PC-3 (cell line): ENCODE data around the gene RAB31. TPM values are rescaled to one million over a fixed set of nuclear protein-coding genes. Genes with fewer than 3 reads are reported as not detected.

Experiments
- ATAC-seq: fragments of 200-7000 bp; cut with Tn5 transposase; 2 replicates; pipeline ENCODE4 v1.9.1; 2020; ENCODE audit warnings: mild to moderate bottlenecking, moderate library complexity
- BruUV-seq: library from RNA; stranded (reverse); fragments of 400-500 nt; replicated peaks from 2 replicates; lab custom pipeline; 2021; lab: Mats Ljungman, UMichigan
- CTCF ChIA-PET: fragments of 300-600 bp; sonication (Branson Sonifier 250); formaldehyde crosslinking; loops from one replicate; lab custom pipeline; 2022; ENCODE audit warnings: antibody characterized with exemption; lab: Charles Lee
- POLR2A ChIA-PET: fragments of 300-600 bp; sonication (Branson Sonifier 250); formaldehyde crosslinking; loops from one replicate; lab custom pipeline; 2022; ENCODE audit warnings: antibody characterized with exemption; ENCODE audit not compliant: unreplicated experiment; lab: Charles Lee
- DNase-seq: peaks from one replicate; pipeline ENCODE4 v3.0.0-alpha.2; 2015
- H2AFZ ChIP-seq: fragments of 300-600 bp; sonication (generic); 2 replicates; pipeline ENCODE4 v1.6.0; 2016; ENCODE audit warnings: antibody characterized with exemption, low read length
- H3F3A ChIP-seq: fragments of 300-600 bp; sonication (generic); one replicate; pipeline ENCODE4 v1.6.0; 2017; ENCODE audit warnings: antibody characterized with exemption, low read length, control low read depth, mild to moderate bottlenecking; ENCODE audit not compliant: unreplicated experiment
- H3K27ac ChIP-seq: fragments of 300-600 bp; sonication (generic); 2 replicates; pipeline ENCODE4 v1.5.1; 2016; ENCODE audit warnings: mild to moderate bottlenecking, low read length
- H3K27me3 ChIP-seq: fragments of 300-600 bp; sonication (generic); 2 replicates; pipeline ENCODE4 v1.6.1; 2016; ENCODE audit warnings: low read length, mixed read lengths
- H3K36me3 ChIP-seq: fragments of 300-600 bp; sonication (generic); 2 replicates; pipeline ENCODE4 v1.6.1; 2016; ENCODE audit warnings: low read depth, mixed run types, low read length, mixed read lengths
- H3K4me1 ChIP-seq: fragments of 300-600 bp; sonication (generic); 2 replicates; pipeline ENCODE4 v1.5.1; 2016; ENCODE audit warnings: low read length; ENCODE audit not compliant: insufficient read depth
- H3K4me2 ChIP-seq: fragments of 300-600 bp; sonication (generic); 2 replicates; pipeline ENCODE4 v1.6.0; 2016; ENCODE audit warnings: low read length
- H3K4me3 ChIP-seq: fragments of 300-600 bp; sonication (generic); 2 replicates; pipeline ENCODE4 v1.5.1; 2016; ENCODE audit warnings: mild to moderate bottlenecking, low read length, mixed read lengths
- H3K79me2 ChIP-seq: fragments of 300-600 bp; sonication (generic); 2 replicates; pipeline ENCODE4 v1.6.1; 2017; ENCODE audit warnings: low read length, mixed read lengths
- H3K9ac ChIP-seq: fragments of 300-600 bp; sonication (generic); 2 replicates; pipeline ENCODE4 v1.6.0; 2016; ENCODE audit warnings: mild to moderate bottlenecking, low read length
- H3K9me2 ChIP-seq: fragments of 300-600 bp; sonication (generic); replicated peaks from 2 replicates; pipeline ENCODE4 v1.6.1; 2016; ENCODE audit warnings: mixed run types, low read length, mixed read lengths
- H3K9me3 ChIP-seq: fragments of 300-600 bp; sonication (generic); 2 replicates; pipeline ENCODE4 v1.6.1; 2016; ENCODE audit warnings: low read length, mixed read lengths
- H4K20me1 ChIP-seq: fragments of 300-600 bp; sonication (generic); 2 replicates; pipeline ENCODE4 v1.6.1; 2016; ENCODE audit warnings: low read length, mixed read lengths
- CTCF ChIP-seq: fragments of 300-600 bp; sonication (generic); conservative IDR thresholded peaks from 2 replicates; pipeline ENCODE4 v1.5.1; 2017; ENCODE audit warnings: antibody characterized with exemption, low read depth, mild to moderate bottlenecking, low read length
- EZH2 ChIP-seq: fragments of 300-600 bp; sonication (generic); IDR thresholded peaks from one replicate; pipeline ENCODE4 v1.6.1; 2017; ENCODE audit warnings: antibody characterized with exemption, mild to moderate bottlenecking, low read length; ENCODE audit not compliant: unreplicated experiment
- EZH2phosphoT487 ChIP-seq: fragments of 300-600 bp; sonication (generic); IDR thresholded peaks from 2 replicates; pipeline ENCODE4 v1.6.1; 2018; ENCODE audit warnings: mild to moderate bottlenecking, antibody characterized with exemption, low read length, borderline replicate concordance
- intact Hi-C: fragments of 100-400 bp; cut with micrococcal nuclease; formaldehyde crosslinking; loops from 2 replicates; pipeline ENCODE4 v1.9.0; 2023
- total RNA-seq: library from RNA; depleted of rRNA; stranded (reverse); fragments of >200 nt; gene quantifications from 2 replicates; pipeline ENCODE4 v1.2.3, GENCODE V29; 2014

The RAB31 gene
- total RNA-seq, 1 experiment from 2014 or later = 3.8 TPM

DNA sequence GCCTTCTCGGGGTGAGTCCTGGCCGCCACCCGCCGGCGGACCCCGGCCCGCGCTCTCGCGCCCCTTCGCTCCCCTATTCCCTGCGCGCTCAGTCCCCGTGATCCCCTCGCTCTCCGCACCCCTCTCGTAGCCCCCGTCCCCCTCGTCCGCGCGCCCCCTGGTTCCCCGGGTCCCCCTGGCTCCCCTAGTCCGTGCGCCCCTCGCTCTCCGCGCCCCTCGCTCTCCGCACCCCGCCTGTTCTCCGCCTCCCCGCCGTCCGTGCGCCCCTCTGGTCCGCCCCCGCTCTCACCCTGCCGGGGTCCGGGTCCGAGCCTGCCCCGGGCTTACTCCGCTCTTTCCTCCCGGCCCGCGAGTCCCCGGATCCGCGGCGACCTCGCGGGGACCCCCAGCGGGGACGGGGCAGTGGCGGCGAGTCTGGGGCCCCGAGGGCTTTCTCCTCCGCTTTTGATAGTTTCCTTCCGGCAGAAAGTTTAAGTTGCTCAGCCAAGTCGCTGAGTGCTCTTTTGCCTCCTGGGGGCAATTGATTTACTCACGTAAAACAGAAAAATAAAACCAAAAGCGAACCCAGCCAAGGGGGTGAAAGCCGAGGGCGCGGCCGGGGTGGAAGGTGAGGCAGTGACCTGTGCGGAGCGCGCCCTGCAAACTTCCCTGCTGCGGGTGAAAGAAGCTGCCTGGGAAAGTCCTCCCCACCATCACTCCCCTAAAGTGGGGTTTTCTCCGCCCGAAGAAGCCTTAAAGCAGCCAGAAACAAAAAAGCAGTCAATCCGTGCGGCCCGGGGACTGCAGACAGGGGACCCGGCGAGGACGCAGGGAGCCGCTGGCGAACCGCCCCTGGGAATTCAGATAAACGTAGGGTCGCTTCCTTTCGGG is 568 bp downstream of the RAB31 start:
- ChIA-PET CTCF (no interaction called here), POLR2A (no interaction called here)
- TF ChIP-seq CTCF = no peak
- no peak for TF ChIP-seq EZH2
- TF ChIP-seq EZH2phosphoT487 = no peak
- H3K4me1 ChIP-seq = peaks cover 19% of the 10 kb centered on the region
- intact Hi-C loops = no loop called here
- peak overlapping the region; percentile 47 for H2AFZ ChIP-seq
- H3K27me3 ChIP-seq = no peaks in the 10 kb centered on the region
- no peaks in the 10 kb centered on the region for H3K9me2 ChIP-seq
- no peaks in the 10 kb centered on the region for H3K79me2 ChIP-seq
- no peaks in the 10 kb centered on the region for H4K20me1 ChIP-seq
- ATAC-seq = no peak
- BruUV-seq = no TSS peak
- no peak overlapping the region for H3K27ac ChIP-seq
- H3K36me3 ChIP-seq = no peaks in the 10 kb centered on the region
- DNase-seq = no peak
- peak overlapping the region; percentile 70 for H3K4me2 ChIP-seq
- H3K9ac ChIP-seq = no peak overlapping the region
- peak overlapping the region; percentile 63 for H3K4me3 ChIP-seq
- H3K9me3 ChIP-seq = no peaks in the 10 kb centered on the region
- peaks cover 3% of the 10 kb centered on the region for H3F3A ChIP-seq

- no peaks in the 10 kb centered on the region for H3K27me3 ChIP-seq
- H3K9ac ChIP-seq = no peak overlapping the region
- no peak for ATAC-seq
- TSS peak; percentile 28 for BruUV-seq
- TF ChIP-seq CTCF = no peak
- TF ChIP-seq EZH2 = no peak
- TF ChIP-seq EZH2phosphoT487 = no peak
- no peaks in the 10 kb centered on the region for H4K20me1 ChIP-seq
- ChIA-PET POLR2A (no interaction called here), CTCF (no interaction called here)
- peaks cover 3% of the 10 kb centered on the region for H3F3A ChIP-seq
- H3K4me2 ChIP-seq = peak overlapping the region; percentile 70; the same call in 1 of the 2 replicates
- H3K27ac ChIP-seq = no peak overlapping the region
- no peak overlapping the region for H3K4me3 ChIP-seq
- no peaks in the 10 kb centered on the region for H3K36me3 ChIP-seq
- DNase-seq = no peak
- H3K9me2 ChIP-seq = no peaks in the 10 kb centered on the region
- H2AFZ ChIP-seq = no peak overlapping the region
- H3K79me2 ChIP-seq = no peaks in the 10 kb centered on the region
- intact Hi-C loops = no loop called here
- H3K4me1 ChIP-seq = peaks cover 19% of the 10 kb centered on the region
- no peaks in the 10 kb centered on the region for H3K9me3 ChIP-seq
Measured at GRCh38 chr18:9709304-9709877, 1.3 kb downstream of the RAB31 start.

GRCh38 chr18:9710037-9710436 is 1.9 kb downstream of the RAB31 start:
- Histone ChIP-seq H3K79me2 (no peaks in the 10 kb centered on the region), H3K27ac (no peak overlapping the region), H3K9ac (no peak overlapping the region), H3K27me3 (no peaks in the 10 kb centered on the region), H3K4me1 (peaks cover 13% of the 10 kb centered on the region), H3F3A (peaks cover 3% of the 10 kb centered on the region), H3K4me3 (no peak overlapping the region), H3K9me3 (no peaks in the 10 kb centered on the region), H4K20me1 (no peaks in the 10 kb centered on the region), H3K36me3 (no peaks in the 10 kb centered on the region), H3K4me2 (no peak overlapping the region), H3K9me2 (no peaks in the 10 kb centered on the region), H2AFZ (no peak overlapping the region)
- DNase-seq = no peak
- no TSS peak for BruUV-seq
- intact Hi-C loops = no loop called here
- POLR2A ChIA-PET = no interaction called here
- ATAC-seq = no peak
- CTCF ChIA-PET = no interaction called here
- TF ChIP-seq EZH2 (no peak), EZH2phosphoT487 (no peak), CTCF (no peak)
